ENCODE results near the gene ZCCHC4.

ZCCHC4 gene

DNA sequence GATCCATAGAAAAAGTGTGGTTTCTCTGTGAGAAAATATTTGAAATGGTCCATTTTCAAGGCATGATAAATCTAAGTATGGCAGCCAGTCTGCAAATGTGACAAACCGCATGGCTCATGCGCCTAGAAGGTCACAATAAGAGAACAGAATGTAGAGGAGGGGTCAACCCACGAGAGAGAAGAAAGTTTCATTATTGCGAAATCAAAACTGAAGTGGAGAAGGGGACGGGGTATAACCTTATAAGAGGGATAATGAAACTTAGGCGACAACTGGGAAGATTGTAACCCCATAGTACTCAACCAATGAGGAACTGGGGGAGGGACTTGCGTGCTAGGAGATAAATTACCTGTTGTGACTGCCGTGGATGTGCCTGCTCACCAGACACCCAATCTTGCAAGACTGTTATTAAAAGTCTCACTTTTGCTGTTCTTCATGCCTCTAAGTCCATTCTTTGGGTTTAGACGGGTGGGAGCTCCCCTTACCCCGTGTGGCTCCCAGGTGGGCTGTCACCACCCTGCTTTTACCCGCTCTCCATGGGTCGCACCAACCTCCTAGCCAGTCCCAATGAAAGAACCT is 21.3 kb upstream of the ZCCHC4 start:
- in situ Hi-C loops (cut with HindIII; ENCODE audit: low sequenced_read_pairs): no loop called here
- H3K4me3 ChIP-seq (ENCODE audit: low read depth, low read length): no peak overlapping the region
- DNase-seq (ENCODE audit: low read depth, low spot score): no peak
- TF ChIP-seq, protein P1, sequence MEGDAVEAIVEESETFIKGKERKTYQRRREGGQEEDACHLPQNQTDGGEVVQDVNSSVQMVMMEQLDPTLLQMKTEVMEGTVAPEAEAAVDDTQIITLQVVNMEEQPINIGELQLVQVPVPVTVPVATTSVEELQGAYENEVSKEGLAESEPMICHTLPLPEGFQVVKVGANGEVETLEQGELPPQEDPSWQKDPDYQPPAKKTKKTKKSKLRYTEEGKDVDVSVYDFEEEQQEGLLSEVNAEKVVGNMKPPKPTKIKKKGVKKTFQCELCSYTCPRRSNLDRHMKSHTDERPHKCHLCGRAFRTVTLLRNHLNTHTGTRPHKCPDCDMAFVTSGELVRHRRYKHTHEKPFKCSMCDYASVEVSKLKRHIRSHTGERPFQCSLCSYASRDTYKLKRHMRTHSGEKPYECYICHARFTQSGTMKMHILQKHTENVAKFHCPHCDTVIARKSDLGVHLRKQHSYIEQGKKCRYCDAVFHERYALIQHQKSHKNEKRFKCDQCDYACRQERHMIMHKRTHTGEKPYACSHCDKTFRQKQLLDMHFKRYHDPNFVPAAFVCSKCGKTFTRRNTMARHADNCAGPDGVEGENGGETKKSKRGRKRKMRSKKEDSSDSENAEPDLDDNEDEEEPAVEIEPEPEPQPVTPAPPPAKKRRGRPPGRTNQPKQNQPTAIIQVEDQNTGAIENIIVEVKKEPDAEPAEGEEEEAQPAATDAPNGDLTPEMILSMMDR (IDR thresholded peaks at IDR 0.05; ENCODE audit: low read depth, low read length): no peak

DNA sequence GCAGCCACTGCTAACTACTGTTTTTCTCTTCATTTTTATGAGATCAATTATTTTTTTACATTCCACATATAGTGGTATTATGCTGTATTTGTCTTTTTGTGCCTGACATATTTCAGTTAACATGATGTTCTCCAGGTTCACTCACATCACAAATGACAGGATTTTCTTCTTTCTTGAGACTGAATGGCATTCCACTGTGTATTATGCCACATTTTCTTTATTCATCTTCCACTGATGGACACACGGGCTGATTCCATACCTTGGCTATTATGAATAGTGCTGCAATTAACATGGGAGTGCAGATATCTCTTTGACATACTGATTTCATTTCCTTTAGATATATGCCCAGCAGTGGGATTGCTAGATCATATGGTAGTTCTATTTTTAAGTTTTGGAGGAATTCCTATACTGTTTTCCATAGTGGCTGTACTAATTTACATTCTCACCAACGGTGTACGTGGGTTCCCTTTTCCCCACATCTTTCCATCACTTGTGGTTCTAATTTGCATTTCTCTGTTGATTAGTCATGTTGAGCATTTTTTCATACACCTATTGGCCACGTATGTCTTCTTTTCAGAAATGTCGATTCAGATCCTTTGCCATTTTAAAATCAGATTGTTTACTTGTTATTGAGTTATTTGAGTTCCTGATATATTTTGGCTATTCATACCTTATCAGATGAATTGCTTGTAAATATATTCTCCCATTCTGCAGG is 14.9 kb upstream of the ZCCHC4 start:
- DNase-seq (ENCODE audit: low read depth, low spot score): no peak
- H3K4me3 ChIP-seq (ENCODE audit: low read depth, low read length): no peak overlapping the region
- in situ Hi-C loops (cut with HindIII; ENCODE audit: low sequenced_read_pairs): no loop called here
- TF ChIP-seq, protein P1 (IDR thresholded peaks at IDR 0.05; ENCODE audit: low read depth, low read length): no peak

DNA sequence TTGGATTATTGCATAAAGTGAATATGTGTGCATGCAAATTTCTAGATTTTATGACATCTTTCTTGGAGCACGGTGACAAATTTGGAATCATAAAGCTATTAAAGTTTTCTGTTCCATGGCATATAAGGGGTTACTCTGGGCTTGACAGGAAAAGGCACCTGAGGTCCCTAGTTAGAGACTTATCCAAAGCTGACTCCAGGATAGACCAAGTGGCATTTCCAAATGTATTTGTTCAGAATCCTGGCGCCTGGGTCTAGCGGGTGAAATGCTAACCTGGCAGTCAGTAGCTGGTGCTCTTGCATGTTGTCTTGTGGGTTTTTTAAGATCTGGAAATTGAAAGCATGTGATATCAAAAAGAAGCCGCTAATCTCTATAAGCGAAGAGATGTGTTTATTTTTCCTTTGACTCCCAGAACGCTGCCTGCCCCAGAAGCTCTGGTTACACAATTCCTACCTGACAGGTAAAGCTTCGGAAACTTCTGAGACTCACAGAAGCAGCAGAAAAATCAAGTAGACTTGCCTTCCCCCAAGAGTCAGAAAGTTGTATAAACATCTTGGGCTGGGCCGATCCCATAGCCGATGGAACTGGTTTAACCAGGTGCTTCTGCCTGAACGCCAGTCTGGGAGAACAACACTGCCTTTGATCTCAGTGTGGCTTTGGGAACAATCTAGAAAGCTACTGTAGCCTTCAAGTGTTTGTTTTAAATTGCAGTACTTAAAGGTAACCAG is 12.9 kb upstream of the ZCCHC4 start:
- in situ Hi-C loops (cut with HindIII; ENCODE audit: low sequenced_read_pairs): no loop called here
- TF ChIP-seq, protein P1 (IDR thresholded peaks at IDR 0.05; ENCODE audit: low read depth, low read length): no peak
- no peak overlapping the region for H3K4me3 ChIP-seq (ENCODE audit: low read depth, low read length)
- no peak for DNase-seq (ENCODE audit: low read depth, low spot score)

DNA sequence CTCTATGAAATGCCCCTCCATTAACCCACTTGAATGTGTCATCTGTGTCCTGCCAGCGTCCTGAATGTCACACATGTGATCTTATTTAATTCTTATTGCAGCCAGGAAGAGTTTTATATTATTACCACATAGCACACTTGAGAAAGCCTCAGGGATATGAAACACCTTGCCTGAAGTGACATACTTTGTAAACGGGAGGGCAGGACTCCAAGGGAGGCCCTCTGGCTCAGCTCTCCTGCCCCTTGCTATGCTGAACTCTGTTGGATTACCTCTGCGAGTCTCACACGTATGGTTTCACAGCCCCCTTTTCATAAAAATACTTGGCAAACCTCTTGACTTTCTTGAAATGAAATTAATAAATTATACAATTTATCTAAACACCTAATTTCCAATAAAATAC is 11.1 kb upstream of the ZCCHC4 start:
- in situ Hi-C loops (cut with HindIII; ENCODE audit: low sequenced_read_pairs): no loop called here
- H3K4me3 ChIP-seq (ENCODE audit: low read depth, low read length): no peak overlapping the region
- TF ChIP-seq, protein P1 (IDR thresholded peaks at IDR 0.05; ENCODE audit: low read depth, low read length): no peak
- DNase-seq (ENCODE audit: low read depth, low spot score): no peak

DNA sequence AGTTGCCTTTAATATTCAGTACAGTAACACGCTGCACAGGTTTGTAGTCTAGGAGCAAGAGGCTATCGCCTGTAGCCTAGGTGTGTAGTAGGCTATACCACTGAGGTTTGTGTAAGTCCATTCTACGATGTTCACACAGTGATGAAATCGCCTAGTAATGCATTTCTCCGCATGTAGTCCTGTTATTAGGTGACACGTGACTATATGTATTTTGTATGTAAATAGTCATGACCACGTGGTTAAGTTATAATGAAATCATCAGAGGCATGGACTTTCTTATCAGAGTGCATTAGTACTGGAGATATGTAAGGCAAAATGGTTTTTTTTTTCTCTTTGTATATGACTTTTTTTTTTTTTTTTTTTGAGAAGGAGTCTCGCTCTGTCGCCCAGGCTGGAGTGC is 9.9 kb upstream of the ZCCHC4 start:
- TF ChIP-seq, protein P1 (IDR thresholded peaks at IDR 0.05; ENCODE audit: low read depth, low read length): no peak
- in situ Hi-C loops (cut with HindIII; ENCODE audit: low sequenced_read_pairs): no loop called here
- DNase-seq (ENCODE audit: low read depth, low spot score): no peak
- no peak overlapping the region for H3K4me3 ChIP-seq (ENCODE audit: low read depth, low read length)

DNA sequence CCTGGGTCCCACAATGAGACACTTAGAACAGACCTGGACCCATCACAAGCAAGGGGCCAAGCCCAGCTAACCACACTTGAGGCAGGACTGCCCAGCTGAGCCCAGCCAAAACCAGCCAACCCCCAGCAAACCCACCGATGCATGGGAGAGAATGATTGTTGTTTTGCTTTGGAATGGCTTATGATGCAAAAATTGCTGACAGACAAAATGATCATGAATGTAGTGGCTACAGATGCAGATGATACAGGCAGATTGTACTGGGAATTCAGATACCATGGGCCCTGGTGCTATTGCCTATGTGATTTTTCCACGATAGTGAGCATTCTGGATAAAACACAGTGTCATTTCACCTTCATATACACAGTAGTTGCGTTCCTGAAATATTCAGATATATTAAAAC is 9.0 kb upstream of the ZCCHC4 start:
- no peak for DNase-seq (ENCODE audit: low read depth, low spot score)
- TF ChIP-seq, protein P1 (IDR thresholded peaks at IDR 0.05; ENCODE audit: low read depth, low read length): no peak
- in situ Hi-C loops (cut with HindIII; ENCODE audit: low sequenced_read_pairs): no loop called here
- H3K4me3 ChIP-seq (ENCODE audit: low read depth, low read length): no peak overlapping the region
